ENCODE measurements around the gene RFX8.

The RFX8 gene

DNA sequence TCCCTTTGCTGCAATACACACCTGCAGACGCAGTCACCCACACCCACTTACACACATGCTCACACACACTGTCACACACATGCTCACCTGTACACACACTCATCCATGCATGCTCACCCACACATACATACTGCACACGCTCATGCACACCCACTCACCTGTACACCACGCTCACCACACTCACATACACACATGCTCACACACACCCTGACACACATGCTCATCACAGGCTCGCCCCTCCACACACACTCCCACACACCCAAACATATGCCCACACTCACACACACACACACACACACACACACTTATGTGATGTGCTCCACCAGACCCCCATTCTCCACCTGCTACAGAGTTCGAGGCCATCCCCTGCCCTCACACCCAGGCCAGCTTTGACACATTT lies 64.8 kb downstream of the RFX8 start:
- no peak for DNase-seq (ENCODE audit: low read depth)

DNA sequence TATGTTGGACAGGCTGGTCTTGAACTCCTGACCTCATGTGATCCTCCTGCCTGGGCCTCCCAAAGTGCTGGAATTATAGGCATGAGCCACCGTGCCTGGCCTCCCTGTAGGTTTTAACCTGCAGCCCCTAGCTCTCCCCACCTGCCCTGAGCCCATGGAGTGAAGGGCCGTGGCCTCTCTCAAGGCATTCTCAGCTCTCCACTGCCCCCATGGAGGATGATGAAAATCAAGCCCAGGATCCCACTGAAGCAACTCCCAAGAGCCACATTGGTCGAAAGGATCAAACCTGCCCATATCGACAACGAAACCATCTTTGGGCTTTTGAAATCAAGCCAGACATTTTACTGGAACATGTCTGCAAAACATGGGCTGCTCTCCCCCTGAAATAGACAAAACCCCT lies 65.2 kb downstream of the RFX8 start:
- no peak for DNase-seq (ENCODE audit: low read depth)

DNA sequence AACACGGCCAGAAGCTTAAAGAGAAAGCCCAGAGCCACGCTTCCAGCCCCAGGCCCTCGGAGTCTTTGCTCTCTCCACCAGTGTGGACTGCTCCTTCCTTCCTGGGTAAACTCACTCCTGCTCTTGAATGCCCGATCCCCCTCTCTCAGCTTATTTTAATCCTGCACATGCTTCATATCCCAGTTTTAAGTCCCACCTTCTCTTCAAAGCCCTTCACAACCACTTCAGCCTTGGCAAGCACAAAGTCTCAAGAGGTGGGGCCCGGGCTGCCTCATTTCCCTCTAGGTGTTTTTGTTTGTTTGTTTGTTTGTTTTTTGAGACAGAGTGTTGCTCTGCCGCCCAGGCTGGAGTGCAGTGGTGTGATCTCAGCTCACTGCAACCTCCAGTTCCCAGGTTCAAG lies 66.0 kb downstream of the RFX8 start:
- no peak for DNase-seq (ENCODE audit: low read depth)

DNA sequence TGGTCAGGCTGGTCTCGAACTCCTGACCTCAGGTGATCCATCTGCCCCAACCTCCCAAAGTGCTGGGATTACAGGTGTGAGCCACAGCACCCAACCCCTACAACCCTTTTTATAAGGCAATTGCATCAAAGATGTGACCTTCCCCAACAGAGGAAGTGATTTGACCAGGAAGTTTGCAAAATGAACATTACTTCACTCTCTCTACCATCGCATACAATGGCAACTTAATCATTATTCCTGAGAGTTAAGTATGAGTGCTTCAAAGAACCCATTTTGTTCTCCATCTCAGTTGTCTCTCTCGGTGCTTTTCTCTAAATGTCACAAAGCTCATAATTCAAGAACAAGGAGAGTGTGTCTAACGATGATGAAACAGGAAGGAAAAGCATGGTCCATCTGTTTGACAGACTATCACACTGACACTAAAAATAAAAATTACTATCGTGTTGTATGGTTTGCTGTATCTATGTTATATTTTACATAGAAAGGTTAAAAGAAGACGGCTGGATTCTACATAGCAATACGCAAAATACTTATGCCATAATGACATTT lies 69.5 kb downstream of the RFX8 start:
- no peak for DNase-seq (ENCODE audit: low read depth)

DNA sequence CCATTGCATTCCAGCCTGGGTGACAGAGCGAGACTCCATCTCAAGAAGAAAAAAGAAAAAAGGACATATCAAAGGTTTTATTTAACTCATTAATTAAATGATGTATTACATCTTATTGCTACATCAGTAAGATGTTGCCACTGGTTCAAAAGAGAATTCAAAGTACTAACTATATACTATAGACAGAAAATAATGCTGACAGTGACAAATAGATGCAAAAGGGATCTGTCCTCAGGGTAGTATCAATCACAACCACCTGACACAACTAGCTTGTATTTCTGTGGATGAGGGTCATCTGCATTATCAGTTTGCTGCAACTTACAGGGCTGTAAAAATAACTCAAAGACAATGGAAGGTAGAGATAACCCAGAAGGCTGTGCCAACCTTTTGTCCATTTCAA lies 71.2 kb downstream of the RFX8 start:
- no peak for DNase-seq (ENCODE audit: low read depth)

DNA sequence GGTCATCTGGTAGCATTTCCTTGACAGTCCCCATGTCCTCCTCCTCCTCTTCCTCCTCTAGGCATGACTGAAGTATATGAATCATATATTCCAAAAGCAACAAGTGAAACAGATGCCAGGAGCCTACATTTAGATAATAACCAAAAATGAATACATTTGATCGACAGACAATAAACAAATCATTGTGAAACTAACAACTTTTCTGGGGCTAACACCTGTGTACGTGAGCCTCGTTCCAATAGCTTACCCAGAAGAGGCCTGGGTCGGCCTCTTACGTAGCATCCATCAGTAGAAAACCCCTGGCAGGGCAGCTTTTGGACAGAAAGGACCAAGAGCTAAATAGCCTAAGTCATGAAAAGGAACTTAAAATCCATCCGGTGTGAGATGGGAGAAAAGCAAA lies 72.3 kb downstream of the RFX8 start:
- DNase-seq (ENCODE audit: low read depth) = no peak

DNA sequence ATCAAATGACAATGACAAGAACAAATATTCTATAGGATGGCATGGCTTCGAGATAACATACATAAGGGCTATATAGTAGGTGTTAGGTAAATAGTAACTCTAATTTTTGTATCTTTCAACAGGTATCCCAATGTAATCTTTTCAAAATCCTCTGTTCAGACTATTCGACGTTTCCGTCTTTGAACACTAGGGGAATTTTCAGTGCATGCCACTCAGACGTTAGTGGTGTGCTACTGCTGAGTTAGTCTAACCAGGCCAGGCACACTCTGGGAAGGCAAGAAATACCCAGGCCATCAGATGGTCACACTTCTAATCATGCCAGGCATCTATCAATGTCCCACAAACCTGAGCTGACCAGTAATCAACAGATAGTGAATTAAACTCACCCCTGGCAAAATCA lies 73.0 kb downstream of the RFX8 start:
- DNase-seq (ENCODE audit: low read depth) = no peak

DNA sequence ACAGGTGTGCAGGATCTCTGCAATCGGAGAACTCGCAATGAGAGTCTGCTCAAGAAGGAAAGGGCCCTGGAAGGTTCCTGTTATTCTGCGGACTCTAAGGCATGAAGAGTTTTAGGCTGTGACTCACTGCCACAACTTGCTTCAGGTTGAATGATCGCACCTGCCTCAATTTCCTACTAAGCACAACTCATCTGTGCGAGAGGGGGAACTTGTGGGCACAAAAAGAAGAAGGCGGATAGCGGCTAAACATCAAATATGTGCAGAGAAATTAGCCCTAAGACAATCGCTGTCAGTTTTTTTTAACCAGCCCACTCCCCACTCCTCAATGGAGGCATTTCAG lies 73.6 kb downstream of the RFX8 start:
- DNase-seq (ENCODE audit: low read depth) = no peak

DNA sequence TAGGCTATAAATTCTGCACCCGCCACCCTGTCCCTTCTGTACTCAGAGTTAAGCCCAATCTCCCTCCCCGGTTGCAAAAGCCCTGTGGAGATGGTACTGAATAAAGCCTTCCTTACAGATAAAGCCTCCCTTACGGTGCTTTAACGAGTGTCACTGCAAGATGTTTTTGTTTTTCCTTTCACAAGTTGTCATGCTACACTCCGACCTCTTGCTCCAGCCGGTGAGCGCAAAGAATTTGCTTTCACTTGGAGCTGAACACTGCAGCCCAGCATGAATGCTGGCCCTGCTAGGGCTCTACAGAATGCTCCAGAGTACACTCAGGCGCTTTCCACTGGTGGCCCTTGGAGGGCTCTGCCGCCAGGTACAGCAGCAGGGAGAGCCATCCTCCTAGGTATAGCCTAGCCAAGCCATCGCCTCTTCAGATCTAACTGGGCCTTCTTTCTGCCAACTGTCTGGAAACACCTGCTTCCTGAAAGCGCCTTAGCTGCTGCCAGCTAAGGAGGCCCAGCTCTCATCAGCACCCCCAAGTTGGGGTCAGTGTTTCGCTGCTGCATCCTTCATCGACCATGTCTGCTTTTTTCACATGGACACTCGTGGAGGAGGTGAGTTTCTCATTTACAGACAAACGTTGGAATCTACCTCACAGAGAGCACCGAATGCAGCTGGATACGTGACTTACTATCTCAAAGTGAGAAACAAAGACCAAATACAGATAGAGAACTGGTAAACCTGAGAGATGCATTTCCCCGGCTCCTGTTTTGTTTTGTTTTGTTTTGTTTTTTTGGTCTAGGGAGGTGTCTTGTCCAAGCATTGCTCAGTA lies 74.2 kb downstream of the RFX8 start:
- no peak for DNase-seq (ENCODE audit: low read depth)

DNA sequence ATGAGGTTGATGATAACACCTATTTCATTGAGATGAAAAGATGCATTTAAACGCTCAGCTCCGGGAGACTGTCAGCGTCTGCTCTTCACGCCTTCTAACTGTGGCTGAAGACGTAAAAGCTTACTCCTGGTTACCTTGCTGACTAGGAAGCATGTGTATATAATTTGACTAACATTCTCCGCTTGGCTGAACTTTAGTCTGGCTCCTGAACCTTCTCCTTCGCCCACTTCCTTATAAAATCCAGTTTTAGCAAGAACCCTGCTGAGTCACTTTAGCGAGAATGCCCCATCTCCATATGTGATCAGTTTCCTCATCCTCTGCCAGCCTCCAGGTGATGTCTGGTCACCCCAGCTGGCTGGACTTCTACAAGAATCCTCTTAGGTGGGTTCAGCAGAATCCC lies 74.9 kb downstream of the RFX8 start:
- DNase-seq (ENCODE audit: low read depth) = no peak

DNA sequence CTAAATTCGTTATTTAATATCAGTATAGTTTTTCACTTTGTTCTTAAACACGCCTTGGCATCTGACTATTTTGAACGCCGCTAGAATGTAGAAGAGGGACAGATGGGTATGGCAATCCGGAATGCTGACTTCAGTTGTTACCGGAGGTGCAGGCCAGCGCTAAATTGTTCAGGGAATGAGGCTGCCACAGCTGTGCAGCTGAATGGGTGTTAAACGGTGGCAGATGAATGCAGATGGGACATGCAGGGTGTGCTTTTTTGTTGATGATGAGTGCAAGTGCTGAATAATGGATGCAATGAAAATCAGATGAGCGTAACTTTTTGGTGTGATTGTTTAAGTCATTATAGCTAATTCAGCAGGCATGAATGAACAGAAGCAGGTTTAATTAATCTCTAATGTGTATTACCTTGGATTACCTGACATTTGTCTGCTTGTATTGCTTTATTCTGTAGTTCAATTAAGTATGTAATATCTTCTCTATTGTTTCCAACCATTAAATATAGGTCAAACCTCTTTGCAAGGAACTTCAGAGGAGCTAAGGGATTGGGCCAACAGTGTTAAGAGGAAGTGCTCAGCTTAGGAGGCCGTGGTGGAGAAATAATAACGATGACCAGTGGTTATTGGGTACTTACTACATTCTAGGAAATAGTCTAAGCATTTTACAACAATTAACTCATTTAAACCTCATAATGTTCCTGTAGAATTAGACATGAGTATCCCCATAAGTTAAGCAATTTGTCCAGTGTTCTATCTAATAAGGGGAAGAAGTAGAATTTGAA lies 75.7 kb downstream of the RFX8 start:
- DNase-seq (ENCODE audit: low read depth) = no peak

DNA sequence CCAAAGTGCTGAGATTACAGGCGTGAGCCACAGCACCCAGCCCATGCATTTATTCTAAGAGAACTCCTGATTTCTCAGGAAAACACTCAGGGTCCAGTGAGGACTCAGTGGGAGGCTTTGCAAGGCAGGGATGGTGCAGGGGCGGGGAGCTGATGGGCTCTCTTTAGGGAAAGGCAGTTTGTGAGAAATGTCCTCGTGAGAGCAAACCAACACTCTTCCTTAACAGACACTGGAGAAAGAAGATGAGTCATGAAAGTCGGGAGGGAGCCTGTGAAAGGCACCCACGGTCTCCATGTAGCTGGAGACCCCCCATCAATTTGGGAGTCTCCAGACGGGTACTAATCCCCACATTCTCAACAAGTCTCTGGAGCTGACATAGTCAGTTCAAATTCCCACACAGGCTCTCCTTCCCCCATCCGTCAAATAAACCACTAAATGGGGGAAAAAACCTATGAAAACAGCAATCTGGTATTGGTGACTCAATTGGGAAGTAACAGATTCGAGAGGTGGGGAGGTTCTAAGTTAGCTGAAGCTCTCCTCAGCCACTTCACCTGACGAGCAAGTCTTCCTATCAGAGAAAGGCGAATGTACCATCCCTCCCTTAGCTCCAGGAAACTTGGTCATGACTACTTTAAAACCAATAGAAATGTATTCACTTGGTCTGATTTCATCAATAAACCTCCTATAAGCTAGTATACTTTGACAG lies 76.6 kb downstream of the RFX8 start:
- peak; percentile 63 for DNase-seq (ENCODE audit: low read depth)

DNA sequence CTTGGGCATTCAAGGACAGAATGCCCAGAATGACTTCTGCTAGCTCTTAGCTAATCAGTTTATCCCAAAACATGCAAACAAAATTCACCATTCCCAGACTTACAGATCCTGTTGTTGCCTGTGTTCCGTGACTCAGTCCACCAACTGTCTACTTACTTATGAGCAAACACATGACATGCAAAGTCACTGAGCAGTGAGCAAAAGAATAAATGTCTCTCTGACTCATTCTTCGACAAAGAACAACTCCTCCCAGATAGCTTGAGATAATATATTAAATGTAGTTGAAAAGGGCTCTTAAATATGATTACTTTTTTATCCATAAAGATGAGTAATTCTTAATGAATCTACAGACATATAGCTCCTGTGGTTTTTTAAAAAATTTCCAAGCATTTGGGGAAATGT lies 78.6 kb downstream of the RFX8 start:
- peak; percentile 96 for DNase-seq (ENCODE audit: low read depth)

DNA sequence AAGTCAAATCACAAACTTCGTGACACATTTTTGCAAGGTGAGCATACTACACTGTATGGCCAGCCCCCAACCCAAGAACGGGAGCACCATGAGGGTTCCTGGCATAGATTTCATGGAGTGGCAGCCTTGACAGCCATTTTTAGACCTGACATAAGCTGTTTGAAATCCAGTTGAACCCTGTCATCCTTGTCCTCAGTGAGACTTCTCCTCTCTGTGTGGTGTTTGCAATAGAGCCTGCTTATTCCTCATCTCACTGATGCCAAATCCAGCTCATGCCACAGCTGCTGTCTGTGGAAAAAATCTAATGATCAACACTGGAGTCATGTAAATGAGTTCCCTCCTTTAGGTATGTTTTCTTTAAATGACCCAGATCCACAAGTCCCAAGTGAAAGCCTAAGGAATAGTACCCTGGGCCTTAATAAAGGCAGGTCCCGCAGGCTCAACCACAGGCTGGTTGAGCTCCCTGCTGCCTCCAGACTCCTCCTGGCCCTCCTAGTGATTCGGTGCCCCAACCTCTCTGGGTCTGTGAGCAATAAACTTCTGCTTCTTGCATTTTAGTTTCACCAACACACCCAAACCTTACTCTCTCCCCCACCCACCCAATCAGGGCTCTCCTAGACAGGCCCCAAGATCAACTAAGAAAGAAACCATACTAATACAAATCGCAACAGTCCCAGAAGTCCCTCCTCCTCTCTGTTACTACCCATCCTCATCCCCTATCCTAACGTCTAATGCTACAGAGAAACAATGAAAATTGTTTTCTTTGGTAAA lies 79.2 kb downstream of the RFX8 start:
- DNase-seq (ENCODE audit: low read depth) = no peak

DNA sequence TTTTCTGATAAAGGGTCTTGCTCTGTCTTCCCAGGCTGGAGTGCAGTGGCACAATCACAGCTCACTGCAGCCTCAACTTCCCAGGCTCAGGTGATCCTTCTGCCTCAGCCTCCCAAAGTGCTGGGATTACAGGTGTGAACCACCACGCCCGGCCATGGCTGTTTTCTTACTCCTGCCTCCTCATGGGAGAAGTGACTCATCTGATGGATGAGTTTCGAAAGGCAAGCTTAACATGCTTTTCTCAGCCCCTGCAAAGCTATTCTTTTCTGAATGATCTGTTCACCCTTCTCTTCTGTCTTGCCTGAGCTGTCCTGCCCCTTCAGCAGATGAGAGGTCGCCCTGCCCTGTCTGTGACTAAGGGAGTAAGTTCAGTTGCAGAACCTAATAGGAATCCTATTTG lies 86.7 kb downstream of the RFX8 start:
- DNase-seq (ENCODE audit: low read depth) = peak; percentile 67

DNA sequence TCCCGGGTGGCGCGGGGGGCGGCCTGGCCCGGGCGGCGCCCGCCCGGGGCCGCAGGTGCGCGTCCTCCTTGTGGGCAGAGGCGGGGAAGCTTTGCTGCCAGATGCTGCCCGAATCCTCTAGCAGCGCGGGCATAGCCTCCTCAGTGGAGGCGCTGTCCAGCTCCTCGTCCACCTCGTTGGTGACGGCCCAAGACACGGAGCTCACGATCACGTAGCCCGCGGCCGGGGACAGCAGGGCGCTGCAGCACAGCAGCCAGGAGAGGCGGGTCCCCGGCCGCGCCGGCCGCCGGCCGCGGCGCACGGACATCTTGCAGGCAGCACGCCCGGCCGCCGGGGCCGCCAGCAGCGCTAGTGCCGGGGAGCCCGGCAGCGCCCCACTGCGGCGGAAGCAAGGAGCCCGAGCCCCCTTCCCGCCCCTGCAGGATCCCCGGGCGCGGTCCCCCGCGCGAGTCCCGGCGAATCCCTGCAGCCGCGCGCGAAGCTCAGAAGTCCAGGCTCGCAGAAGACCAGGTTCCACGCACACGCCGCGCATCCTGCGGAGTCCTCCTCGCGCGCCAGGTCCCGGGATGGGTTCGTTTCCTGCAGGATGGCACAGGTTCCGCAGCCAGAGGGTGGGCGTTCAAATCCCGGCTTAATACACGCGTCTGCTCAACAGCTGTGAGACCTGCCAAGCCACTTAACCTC lies 87.6 kb downstream of the RFX8 start, which contains the start of gene CREG2:
Gene CREG2 (minus strand): TSS at position 353 of the 684 bp plus-strand sequence. CDS start 46 bp downstream, at position 307.
- peak; percentile 24 for DNase-seq (ENCODE audit: low read depth)

DNA sequence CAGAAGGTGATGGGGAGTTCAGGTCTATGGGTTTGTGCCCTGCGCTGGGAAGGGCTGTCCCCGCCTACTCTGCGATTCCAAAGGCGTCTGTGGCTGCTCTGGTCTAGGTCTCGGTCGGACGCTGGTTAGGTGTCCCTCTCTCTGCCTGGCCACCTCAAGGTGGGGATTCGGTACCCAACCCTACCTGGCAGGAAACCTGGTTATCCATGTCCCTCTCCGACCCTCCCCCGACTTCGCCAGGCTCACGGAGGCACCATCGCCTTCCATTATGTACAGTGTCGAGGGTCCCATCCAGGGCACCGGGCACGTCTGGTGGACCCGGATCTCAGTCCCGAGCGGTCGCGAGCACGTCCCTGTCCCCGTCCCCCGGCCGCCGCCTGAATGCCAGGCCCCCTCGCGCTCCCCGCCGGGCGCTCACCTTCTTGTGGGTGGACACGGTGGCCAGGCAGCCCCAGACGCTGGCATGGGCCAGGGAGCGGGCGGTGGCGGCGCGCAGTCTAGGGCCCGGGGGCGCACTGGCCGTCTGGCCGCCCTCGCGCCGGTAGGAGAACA lies 88.2 kb downstream of the RFX8 start:
- no peak for DNase-seq (ENCODE audit: low read depth)

DNA sequence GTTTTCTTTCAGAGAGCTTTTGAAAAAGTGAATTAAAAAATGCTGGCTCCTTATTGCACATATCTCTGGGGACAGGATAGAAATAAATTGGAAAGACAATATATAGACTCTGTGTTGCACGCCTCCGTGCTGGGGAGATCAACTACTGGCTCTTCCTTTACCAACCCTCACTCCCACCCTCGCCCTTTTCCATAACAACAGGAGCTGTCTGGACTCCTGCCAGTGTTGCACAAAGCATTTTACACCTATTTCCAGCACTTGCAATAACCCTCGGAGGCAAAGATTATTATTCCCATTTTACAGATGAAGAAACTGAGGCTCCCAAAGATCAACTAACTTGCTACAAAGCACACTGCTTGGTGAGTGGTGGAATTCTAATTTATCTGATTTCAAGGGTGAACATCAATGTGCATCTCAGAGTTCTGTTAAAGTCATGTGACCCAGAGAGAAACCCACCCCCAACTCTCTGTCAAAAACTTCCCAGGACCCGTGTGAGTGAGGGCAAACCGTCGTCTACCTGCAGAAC lies 91.8 kb downstream of the RFX8 start:
- no peak for DNase-seq (ENCODE audit: low read depth)

DNA sequence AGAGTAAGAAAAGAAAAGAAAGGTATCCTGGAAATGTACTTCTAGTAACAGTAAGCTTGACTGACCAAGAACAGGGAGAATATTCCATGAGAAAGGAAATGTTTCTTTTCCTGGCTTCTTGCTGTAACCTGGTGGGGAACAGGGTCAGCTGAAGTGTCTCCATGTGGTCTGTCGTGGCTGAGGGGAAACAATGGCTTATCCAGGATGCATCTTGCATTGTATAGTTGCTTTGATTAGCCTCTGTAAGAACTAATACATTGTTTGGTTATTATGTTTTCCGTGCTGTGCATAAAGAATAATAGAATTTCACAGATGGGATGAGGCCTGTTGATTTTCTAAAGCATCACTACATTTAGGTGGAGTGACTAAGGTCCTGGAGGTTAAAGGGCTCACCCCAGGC lies 92.5 kb downstream of the RFX8 start:
- no peak for DNase-seq (ENCODE audit: low read depth)

DNA sequence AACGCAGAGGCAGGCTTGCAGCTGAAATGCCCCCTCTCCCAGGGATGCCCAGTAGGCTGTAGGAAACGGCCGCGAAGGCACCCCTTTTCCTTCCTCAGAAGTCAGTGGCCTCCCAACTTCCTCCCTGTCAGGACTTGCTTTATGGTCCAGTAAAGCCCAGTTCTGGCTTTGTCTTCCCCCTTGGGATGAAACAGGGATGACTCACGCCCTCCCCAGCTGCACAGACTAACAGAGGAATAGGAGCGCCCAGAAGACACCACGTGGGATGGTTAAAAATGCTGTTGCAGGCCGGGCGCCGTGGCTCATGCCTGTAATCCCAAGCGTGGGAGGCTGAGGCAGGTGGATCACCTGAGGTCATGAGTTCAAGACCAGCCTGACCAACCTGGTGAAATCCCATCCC lies 94.5 kb downstream of the RFX8 start:
- DNase-seq (ENCODE audit: low read depth) = peak; percentile 79

DNA sequence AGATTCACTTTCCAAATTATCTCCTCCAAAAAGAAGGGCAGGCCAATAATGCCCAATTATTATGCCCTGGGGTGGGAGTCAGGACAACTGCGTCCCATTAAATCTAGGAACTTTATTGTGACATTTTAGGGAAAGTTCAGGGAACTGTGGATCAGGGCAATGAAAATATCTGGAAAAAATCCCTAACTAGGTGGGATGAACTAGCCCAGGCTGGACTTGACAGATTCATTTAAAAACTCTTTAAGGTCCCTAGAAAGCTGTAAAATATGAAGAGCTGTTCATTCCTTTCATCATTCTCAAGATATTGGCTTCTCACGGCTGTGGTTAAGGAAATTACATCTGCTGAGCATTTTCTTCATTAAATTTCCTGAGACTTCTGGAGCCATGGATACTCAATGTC lies 95.8 kb downstream of the RFX8 start:
- no peak for DNase-seq (ENCODE audit: low read depth)

All from amniotic epithelial cell (primary cell).